Liver (tissue), 9 donors: ENCODE measurements around the gene KRTAP5-6. TPM values are rescaled to one million over a fixed set of nuclear protein-coding genes. Genes with fewer than 3 reads are reported as not detected.

ENCODE experiments used
- DNase-seq: peaks from one replicate; pipeline ENCODE4 v3.0.0-alpha.2; 2017; ENCODE audit warnings: low spot score
- H3K27ac ChIP-seq, 2 donors: one replicate each; pipeline ENCODE4 v1.7.0; 2013; ENCODE audit warnings: inconsistent platforms in 2 of 2, low read length in 2 of 2, control low read depth in 1 of 2, low read depth in 1 of 2, mild to moderate bottlenecking in 1 of 2
- H3K27me3 ChIP-seq, 4 donors: one replicate each; pipeline versions ENCODE4 v1.6.1 to v1.7.0; 2013; ENCODE audit warnings: low read length in 3 of 4, inconsistent platforms in 1 of 4, mild to moderate bottlenecking in 1 of 4, moderate library complexity in 1 of 4; ENCODE audit not compliant: control insufficient read depth in 4 of 4, insufficient read depth in 4 of 4
- H3K36me3 ChIP-seq, 4 donors: one replicate each; pipeline versions ENCODE4 v1.6.1 to v1.7.0; 2013; ENCODE audit warnings: low read length in 3 of 4, mild to moderate bottlenecking in 3 of 4, low read depth in 1 of 4, moderate library complexity in 1 of 4; ENCODE audit not compliant: control insufficient read depth in 4 of 4, insufficient read depth in 3 of 4
- H3K4me1 ChIP-seq, 4 donors: one replicate each; pipeline versions ENCODE4 v1.6.1 to v1.7.0; 2013; ENCODE audit warnings: low read length in 3 of 4, mild to moderate bottlenecking in 3 of 4, moderate library complexity in 1 of 4; ENCODE audit not compliant: control insufficient read depth in 4 of 4, insufficient read depth in 4 of 4
- H3K4me3 ChIP-seq, 3 donors: one replicate each; pipeline versions ENCODE4 v1.6.1 to v1.7.0; 2013; ENCODE audit warnings: low read length in 3 of 3, control low read depth in 1 of 3, low read depth in 1 of 3, mild to moderate bottlenecking in 1 of 3
- H3K9ac ChIP-seq, 2 donors: one replicate each; pipeline ENCODE4 v1.7.0; 2013; ENCODE audit warnings: low read length in 2 of 2, mild to moderate bottlenecking in 2 of 2, moderate library complexity in 2 of 2, control low read depth in 1 of 2, low read depth in 1 of 2
- H3K9me3 ChIP-seq, 4 donors: one replicate each; pipeline versions ENCODE4 v1.6.1 to v1.7.0; 2013; ENCODE audit warnings: low read length in 3 of 4; ENCODE audit not compliant: control insufficient read depth in 4 of 4
- ATF3 ChIP-seq: IDR thresholded peaks from 2 replicates; pipeline ENCODE4 v1.6.1; 2016; ENCODE audit warnings: antibody characterized with exemption
- CTCF ChIP-seq: fragments of 150-350 bp; IDR thresholded peaks from 2 replicates; pipeline ENCODE4 v1.5.1; 2017; ENCODE audit warnings: improper control_type of control experiment, low read depth, low read length; ENCODE audit not compliant: missing input control
- EGR1 ChIP-seq, 2 donors: IDR thresholded peaks; 2 replicates each; pipeline ENCODE4 v1.6.1; 2016 to 2018; ENCODE audit warnings: antibody characterized with exemption in 2 of 2, low read depth in 2 of 2
- FOXA1 ChIP-seq: IDR thresholded peaks from 2 replicates; pipeline ENCODE4 v1.6.1; 2016; ENCODE audit warnings: antibody characterized with exemption
- FOXA2 ChIP-seq: IDR thresholded peaks from 2 replicates; pipeline ENCODE4 v1.6.1; 2016; ENCODE audit warnings: antibody characterized with exemption
- GABPA ChIP-seq, 2 donors: IDR thresholded peaks in 1 of 2; conservative IDR thresholded peaks in 1 of 2; 2 replicates each; pipeline ENCODE4 v1.6.1; 2016; ENCODE audit warnings: antibody characterized with exemption in 2 of 2, mild to moderate bottlenecking in 1 of 2, moderate library complexity in 1 of 2
- HNF4A ChIP-seq, 2 donors: conservative IDR thresholded peaks; 2 replicates each; pipeline ENCODE4 v1.6.1; 2016; ENCODE audit warnings: antibody characterized with exemption in 2 of 2, mild to moderate bottlenecking in 2 of 2
- HNF4G ChIP-seq: IDR thresholded peaks from 2 replicates; pipeline ENCODE4 v1.6.1; 2016; ENCODE audit warnings: antibody characterized with exemption
- JUND ChIP-seq, 2 donors: IDR thresholded peaks; 2 replicates each; pipeline ENCODE4 v1.6.1; 2016; ENCODE audit warnings: antibody characterized with exemption in 2 of 2
- MAX ChIP-seq: IDR thresholded peaks from 2 replicates; pipeline ENCODE4 v1.6.1; 2016; ENCODE audit warnings: antibody characterized with exemption
- NR2F2 ChIP-seq: IDR thresholded peaks from 2 replicates; pipeline ENCODE4 v1.6.1; 2016; ENCODE audit warnings: antibody characterized with exemption
- RAD21 ChIP-seq, 2 donors: IDR thresholded peaks; 2 replicates each; pipeline ENCODE4 v1.6.1; 2016; ENCODE audit warnings: antibody characterized with exemption in 2 of 2, mild to moderate bottlenecking in 2 of 2
- REST ChIP-seq: IDR thresholded peaks from 2 replicates; pipeline ENCODE4 v1.6.1; 2016; ENCODE audit warnings: antibody characterized with exemption, mild to moderate bottlenecking
- RXRA ChIP-seq, 2 donors: IDR thresholded peaks; 2 replicates each; pipeline ENCODE4 v1.6.1; 2017 to 2018; ENCODE audit warnings: antibody characterized with exemption in 2 of 2, mild to moderate bottlenecking in 1 of 2
- SP1 ChIP-seq: IDR thresholded peaks from 2 replicates; pipeline ENCODE4 v1.6.1; 2018; ENCODE audit warnings: antibody characterized with exemption, mild to moderate bottlenecking
- TAF1 ChIP-seq: conservative IDR thresholded peaks from 2 replicates; pipeline ENCODE4 v1.6.1; 2016; ENCODE audit warnings: antibody characterized with exemption, mild to moderate bottlenecking
- YY1 ChIP-seq: IDR thresholded peaks from 2 replicates; pipeline ENCODE4 v1.6.1; 2016; ENCODE audit warnings: antibody characterized with exemption, mild to moderate bottlenecking
- ZBTB33 ChIP-seq: IDR thresholded peaks from 2 replicates; pipeline ENCODE4 v1.6.1; 2016; ENCODE audit warnings: antibody characterized with exemption
- WGBS: extraction: QIAGEN DNeasy Blood & Tissue Kit; methylation state at CpG from one replicate; pipeline ENCODE4 v1.1.7; 2013; 5-methylcytosine and 5-hydroxymethylcytosine counted together
- polyA plus RNA-seq, 2 donors: library from polyadenylated mRNA; stranded (reverse) in 1 of 2; unstranded in 1 of 2; fragments of 200-250 nt in 1 of 2; fragments of >200 nt in 1 of 2; fragmentation: Nextera tagmentation in 1 of 2; extraction: Ambion mirVana in 1 of 2; gene quantifications; one replicate each; pipeline versions ENCODE4 v1.2.1 to v1.2.3, GENCODE V29; 2013 to 2015
- total RNA-seq, 2 donors: library from RNA; depleted of rRNA; stranded (reverse); fragments of >200 nt; gene quantifications; one replicate each; pipeline ENCODE4 v1.2.3, GENCODE V29; 2014
- donor health status: healthy.
- donor health status: healthy.
- donor health status: healthy.
- donor health status: healthy.
- donor health status: healthy.

The KRTAP5-6 gene
- total and polyA plus RNA-seq, 4 donors, result 0.84 to 1.2 TPM; not detected in 2

GRCh38 chr11:1733716-1734640 is 37.0 kb downstream of the KRTAP5-6 start:
- WGBS, result 69% methylated on average over 28 of the region's 28 CpGs
- no peak overlapping the region for H3K27ac ChIP-seq
- H3K27me3 ChIP-seq, result peaks cover 0 to 5% (median 2%) of the 10 kb centered on the region in 4 donors
- no peak overlapping the region for H3K4me3 ChIP-seq
- no peak for TF ChIP-seq JUND (IDR thresholded peaks at IDR 0.05)
- TF ChIP-seq FOXA1, result no peak
- no peak for TF ChIP-seq EGR1 (IDR thresholded peaks at IDR 0.05; ENCODE audit: low read depth in 2 of 2)
- no peak for TF ChIP-seq CTCF
- no peak for TF ChIP-seq MAX
- TF ChIP-seq HNF4A (conservative IDR thresholded peaks at IDR 0.05), result no peak
- no peak for TF ChIP-seq RAD21 (IDR thresholded peaks at IDR 0.05)
- TF ChIP-seq SP1, result no peak
- no peak for TF ChIP-seq RXRA (IDR thresholded peaks at IDR 0.05)
- TF ChIP-seq NR2F2, result no peak
- TF ChIP-seq REST, result no peak
- no peak for TF ChIP-seq GABPA (IDR thresholded peaks at IDR 0.05 in 1 of 2, conservative IDR thresholded peaks at IDR 0.05 in 1 of 2)
- no peak for TF ChIP-seq YY1
- TF ChIP-seq ZBTB33, result no peak
- TF ChIP-seq HNF4G, result no peak
- no peak for TF ChIP-seq FOXA2
- TF ChIP-seq TAF1, result no peak
- no peak for TF ChIP-seq ATF3
- H3K36me3 ChIP-seq, result no peaks in the 10 kb centered on the region
- peaks cover 4 to 22% (median 16%) of the 10 kb centered on the region in 4 donors for H3K9me3 ChIP-seq
- peaks cover 0 to 3% (median 0%) of the 10 kb centered on the region in 4 donors for H3K4me1 ChIP-seq
- H3K9ac ChIP-seq, result no peak overlapping the region
- DNase-seq, result peak; percentile 32
